Spleen (tissue), 7 donors: ENCODE data around the gene PHOSPHO1.

Experiments
- POLR2A ChIP-seq, 3 donors: fragments of 450-650 bp; IDR thresholded peaks; one replicate each; pipeline ENCODE4 v1.5.1; 2017; ENCODE audit warnings: antibody characterized with exemption in 3 of 3, mild to moderate bottlenecking in 1 of 3
- POLR2AphosphoS5 ChIP-seq, 3 donors: sonication (generic); formaldehyde crosslinking; IDR thresholded peaks; one replicate each; pipeline ENCODE4 v1.5.1; 2017; ENCODE audit warnings: antibody characterized with exemption in 3 of 3
- TF ChIP-seq, protein P1 (sequence below), 11 experiments: fragments of 200-600 bp in 7 of 11; fragments of 450-650 bp in 4 of 11; sonication (generic) in 4 of 11; IDR thresholded peaks in 8 of 11; conservative IDR thresholded peaks in 3 of 11; 1 replicate in 7 of 11; 2 replicates in 4 of 11; pipeline versions ENCODE4 v1.4.0 to v1.8.0; 2016 to 2021; ENCODE audit warnings: antibody characterized with exemption in 11 of 11, inconsistent platforms in 4 of 11, mild to moderate bottlenecking in 1 of 11
- donor health status: DM: no; HTN: no; CAD: no; lungs with moderate emphysema.
- donor health status: DM: no; HTN: no; CAD: no.
- donor health status: DM: no; HTN: no; CAD: no.

DNA sequence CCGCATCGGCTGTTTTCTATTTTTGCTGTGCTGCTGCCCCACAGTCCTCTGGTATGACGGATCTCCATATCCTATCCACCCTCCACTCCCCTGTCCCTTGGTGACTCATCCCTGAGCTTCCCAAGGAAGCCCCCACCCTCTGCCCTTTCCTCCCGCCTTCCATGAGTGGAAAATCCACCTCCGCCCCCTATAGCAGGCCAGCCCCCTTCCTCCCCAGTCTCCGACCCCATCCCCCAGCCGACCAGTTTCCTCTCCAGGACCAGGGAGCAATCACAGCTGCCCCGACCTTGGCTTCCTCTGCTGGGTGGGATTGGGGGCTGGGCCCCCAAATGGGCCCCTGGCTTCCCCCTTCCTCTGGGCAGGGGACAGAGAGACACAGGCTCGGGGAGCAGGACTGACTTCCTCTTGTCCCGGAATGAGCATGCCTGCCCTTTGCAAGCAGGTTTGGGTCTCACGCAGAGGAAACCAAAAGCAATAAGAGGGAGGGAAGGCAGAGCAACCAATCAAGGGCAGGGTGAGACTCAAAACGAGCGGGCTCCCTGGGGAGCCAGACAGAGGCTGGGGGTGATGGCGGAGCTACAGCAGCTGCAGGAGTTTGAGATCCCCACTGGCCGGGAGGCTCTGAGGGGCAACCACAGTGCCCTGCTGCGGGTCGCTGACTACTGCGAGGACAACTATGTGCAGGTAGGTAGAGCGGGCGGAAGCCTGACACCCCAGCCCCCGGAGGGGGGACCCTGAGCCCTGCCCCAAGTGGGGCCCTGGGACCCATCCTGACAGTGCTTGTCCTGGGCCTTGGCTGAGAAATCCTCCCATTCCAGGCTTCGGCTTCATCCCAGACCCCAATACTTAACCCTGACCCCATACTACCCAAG, 20.2 kb downstream of the PHOSPHO1 start, which contains the start of the genes ABI3 and GNGT2:
- TF ChIP-seq, protein P1, sequence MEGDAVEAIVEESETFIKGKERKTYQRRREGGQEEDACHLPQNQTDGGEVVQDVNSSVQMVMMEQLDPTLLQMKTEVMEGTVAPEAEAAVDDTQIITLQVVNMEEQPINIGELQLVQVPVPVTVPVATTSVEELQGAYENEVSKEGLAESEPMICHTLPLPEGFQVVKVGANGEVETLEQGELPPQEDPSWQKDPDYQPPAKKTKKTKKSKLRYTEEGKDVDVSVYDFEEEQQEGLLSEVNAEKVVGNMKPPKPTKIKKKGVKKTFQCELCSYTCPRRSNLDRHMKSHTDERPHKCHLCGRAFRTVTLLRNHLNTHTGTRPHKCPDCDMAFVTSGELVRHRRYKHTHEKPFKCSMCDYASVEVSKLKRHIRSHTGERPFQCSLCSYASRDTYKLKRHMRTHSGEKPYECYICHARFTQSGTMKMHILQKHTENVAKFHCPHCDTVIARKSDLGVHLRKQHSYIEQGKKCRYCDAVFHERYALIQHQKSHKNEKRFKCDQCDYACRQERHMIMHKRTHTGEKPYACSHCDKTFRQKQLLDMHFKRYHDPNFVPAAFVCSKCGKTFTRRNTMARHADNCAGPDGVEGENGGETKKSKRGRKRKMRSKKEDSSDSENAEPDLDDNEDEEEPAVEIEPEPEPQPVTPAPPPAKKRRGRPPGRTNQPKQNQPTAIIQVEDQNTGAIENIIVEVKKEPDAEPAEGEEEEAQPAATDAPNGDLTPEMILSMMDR (IDR thresholded peaks at IDR 0.05 in 8 of 11, conservative IDR thresholded peaks at IDR 0.05 in 3 of 11), result no peak
- TF ChIP-seq POLR2A (IDR thresholded peaks at IDR 0.05) (peak in 2 of 3 donors; percentile 85 to 95), POLR2AphosphoS5 (IDR thresholded peaks at IDR 0.05) (peak; percentile 82 to 97 (median 96))
